Liver (tissue), 3 donors: ENCODE results near the gene RAB7A.

Source experiments
- EGR1 ChIP-seq, 2 donors: IDR thresholded peaks; 2 replicates each; pipeline ENCODE4 v1.6.1; 2016 to 2018; ENCODE audit warnings: antibody characterized with exemption in 2 of 2, low read depth in 2 of 2
- GABPA ChIP-seq, 2 donors: IDR thresholded peaks in 1 of 2; conservative IDR thresholded peaks in 1 of 2; 2 replicates each; pipeline ENCODE4 v1.6.1; 2016; ENCODE audit warnings: antibody characterized with exemption in 2 of 2, mild to moderate bottlenecking in 1 of 2, moderate library complexity in 1 of 2
- HNF4A ChIP-seq, 2 donors: conservative IDR thresholded peaks; 2 replicates each; pipeline ENCODE4 v1.6.1; 2016; ENCODE audit warnings: antibody characterized with exemption in 2 of 2, mild to moderate bottlenecking in 2 of 2
- JUND ChIP-seq, 2 donors: IDR thresholded peaks; 2 replicates each; pipeline ENCODE4 v1.6.1; 2016; ENCODE audit warnings: antibody characterized with exemption in 2 of 2
- RAD21 ChIP-seq, 2 donors: IDR thresholded peaks; 2 replicates each; pipeline ENCODE4 v1.6.1; 2016; ENCODE audit warnings: antibody characterized with exemption in 2 of 2, mild to moderate bottlenecking in 2 of 2
- RXRA ChIP-seq, 2 donors: IDR thresholded peaks; 2 replicates each; pipeline ENCODE4 v1.6.1; 2017 to 2018; ENCODE audit warnings: antibody characterized with exemption in 2 of 2, mild to moderate bottlenecking in 1 of 2
- TAF1 ChIP-seq: conservative IDR thresholded peaks from 2 replicates; pipeline ENCODE4 v1.6.1; 2016; ENCODE audit warnings: antibody characterized with exemption, mild to moderate bottlenecking
- YY1 ChIP-seq: IDR thresholded peaks from 2 replicates; pipeline ENCODE4 v1.6.1; 2016; ENCODE audit warnings: antibody characterized with exemption, mild to moderate bottlenecking
- TF ChIP-seq, protein P1 (sequence below): fragments of 150-350 bp; IDR thresholded peaks from 2 replicates; pipeline ENCODE4 v1.5.1; 2017; ENCODE audit warnings: improper control_type of control experiment, low read depth, low read length; ENCODE audit not compliant: missing input control
- TF ChIP-seq, protein P2 (sequence below): IDR thresholded peaks from 2 replicates; pipeline ENCODE4 v1.6.1; 2016; ENCODE audit warnings: antibody characterized with exemption
- TF ChIP-seq, protein P3 (sequence below): IDR thresholded peaks from 2 replicates; pipeline ENCODE4 v1.6.1; 2016; ENCODE audit warnings: antibody characterized with exemption, mild to moderate bottlenecking
- donor health status: healthy.
- donor health status: healthy.

DNA sequence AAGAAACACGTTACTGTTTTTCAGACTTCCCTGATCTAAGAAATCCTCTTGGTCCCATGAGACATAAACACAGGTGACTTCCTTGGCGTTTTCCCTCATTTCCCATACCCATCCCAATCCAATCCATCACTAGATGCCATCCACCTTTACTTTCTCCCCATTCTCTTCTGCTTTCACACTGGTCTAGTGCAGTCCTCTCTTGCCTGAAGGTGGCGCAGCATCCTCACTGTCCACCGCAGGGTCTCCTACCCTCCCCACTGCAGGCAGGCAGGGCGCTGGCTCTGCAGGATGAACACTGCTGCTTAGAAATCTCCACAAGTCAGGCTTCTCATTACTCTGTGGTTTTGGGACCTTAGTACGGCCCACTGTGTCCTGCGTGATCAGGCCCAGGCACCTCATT is 58.2 kb downstream of the RAB7A start:
- TF ChIP-seq, protein P1, sequence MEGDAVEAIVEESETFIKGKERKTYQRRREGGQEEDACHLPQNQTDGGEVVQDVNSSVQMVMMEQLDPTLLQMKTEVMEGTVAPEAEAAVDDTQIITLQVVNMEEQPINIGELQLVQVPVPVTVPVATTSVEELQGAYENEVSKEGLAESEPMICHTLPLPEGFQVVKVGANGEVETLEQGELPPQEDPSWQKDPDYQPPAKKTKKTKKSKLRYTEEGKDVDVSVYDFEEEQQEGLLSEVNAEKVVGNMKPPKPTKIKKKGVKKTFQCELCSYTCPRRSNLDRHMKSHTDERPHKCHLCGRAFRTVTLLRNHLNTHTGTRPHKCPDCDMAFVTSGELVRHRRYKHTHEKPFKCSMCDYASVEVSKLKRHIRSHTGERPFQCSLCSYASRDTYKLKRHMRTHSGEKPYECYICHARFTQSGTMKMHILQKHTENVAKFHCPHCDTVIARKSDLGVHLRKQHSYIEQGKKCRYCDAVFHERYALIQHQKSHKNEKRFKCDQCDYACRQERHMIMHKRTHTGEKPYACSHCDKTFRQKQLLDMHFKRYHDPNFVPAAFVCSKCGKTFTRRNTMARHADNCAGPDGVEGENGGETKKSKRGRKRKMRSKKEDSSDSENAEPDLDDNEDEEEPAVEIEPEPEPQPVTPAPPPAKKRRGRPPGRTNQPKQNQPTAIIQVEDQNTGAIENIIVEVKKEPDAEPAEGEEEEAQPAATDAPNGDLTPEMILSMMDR: no peak
- TF ChIP-seq RXRA (IDR thresholded peaks at IDR 0.05) (no peak), GABPA (IDR thresholded peaks at IDR 0.05 in 1 of 2, conservative IDR thresholded peaks at IDR 0.05 in 1 of 2) (no peak), JUND (IDR thresholded peaks at IDR 0.05) (no peak), HNF4A (conservative IDR thresholded peaks at IDR 0.05) (no peak), YY1 (no peak), RAD21 (IDR thresholded peaks at IDR 0.05) (peak in 1 of 2 donors; percentile 36), TAF1 (no peak), EGR1 (IDR thresholded peaks at IDR 0.05; ENCODE audit: low read depth in 2 of 2) (no peak)
- TF ChIP-seq, protein P2, sequence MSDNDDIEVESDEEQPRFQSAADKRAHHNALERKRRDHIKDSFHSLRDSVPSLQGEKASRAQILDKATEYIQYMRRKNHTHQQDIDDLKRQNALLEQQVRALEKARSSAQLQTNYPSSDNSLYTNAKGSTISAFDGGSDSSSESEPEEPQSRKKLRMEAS: no peak
- TF ChIP-seq, protein P3, sequence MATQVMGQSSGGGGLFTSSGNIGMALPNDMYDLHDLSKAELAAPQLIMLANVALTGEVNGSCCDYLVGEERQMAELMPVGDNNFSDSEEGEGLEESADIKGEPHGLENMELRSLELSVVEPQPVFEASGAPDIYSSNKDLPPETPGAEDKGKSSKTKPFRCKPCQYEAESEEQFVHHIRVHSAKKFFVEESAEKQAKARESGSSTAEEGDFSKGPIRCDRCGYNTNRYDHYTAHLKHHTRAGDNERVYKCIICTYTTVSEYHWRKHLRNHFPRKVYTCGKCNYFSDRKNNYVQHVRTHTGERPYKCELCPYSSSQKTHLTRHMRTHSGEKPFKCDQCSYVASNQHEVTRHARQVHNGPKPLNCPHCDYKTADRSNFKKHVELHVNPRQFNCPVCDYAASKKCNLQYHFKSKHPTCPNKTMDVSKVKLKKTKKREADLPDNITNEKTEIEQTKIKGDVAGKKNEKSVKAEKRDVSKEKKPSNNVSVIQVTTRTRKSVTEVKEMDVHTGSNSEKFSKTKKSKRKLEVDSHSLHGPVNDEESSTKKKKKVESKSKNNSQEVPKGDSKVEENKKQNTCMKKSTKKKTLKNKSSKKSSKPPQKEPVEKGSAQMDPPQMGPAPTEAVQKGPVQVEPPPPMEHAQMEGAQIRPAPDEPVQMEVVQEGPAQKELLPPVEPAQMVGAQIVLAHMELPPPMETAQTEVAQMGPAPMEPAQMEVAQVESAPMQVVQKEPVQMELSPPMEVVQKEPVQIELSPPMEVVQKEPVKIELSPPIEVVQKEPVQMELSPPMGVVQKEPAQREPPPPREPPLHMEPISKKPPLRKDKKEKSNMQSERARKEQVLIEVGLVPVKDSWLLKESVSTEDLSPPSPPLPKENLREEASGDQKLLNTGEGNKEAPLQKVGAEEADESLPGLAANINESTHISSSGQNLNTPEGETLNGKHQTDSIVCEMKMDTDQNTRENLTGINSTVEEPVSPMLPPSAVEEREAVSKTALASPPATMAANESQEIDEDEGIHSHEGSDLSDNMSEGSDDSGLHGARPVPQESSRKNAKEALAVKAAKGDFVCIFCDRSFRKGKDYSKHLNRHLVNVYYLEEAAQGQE: no peak
